SK-N-SH (cell line): ENCODE data around the gene RBMS3. TPM values are rescaled to one million over a fixed set of nuclear protein-coding genes. Genes with fewer than 3 reads are reported as not detected.

Experiments used
- CTCF ChIA-PET: fragments of 300-600, 350-600 bp; formaldehyde crosslinking; extraction: SDS; loops from one replicate; lab custom pipeline; 2021; lab: Yijun Ruan, JAX
- POLR2A ChIA-PET: fragments of 350-600 bp; sonication (Branson Sonifier 250); formaldehyde crosslinking; extraction: SDS; loops from one replicate; lab custom pipeline; 2020; ENCODE audit warnings: antibody characterized with exemption, inconsistent platforms; lab: Yijun Ruan, JAX
- DNase-seq: peaks from one replicate; pipeline ENCODE4 v3.0.0; 2012
- H2AFZ ChIP-seq: fragments of 200-600 bp; sonication (generic); 2 replicates; pipeline ENCODE4 v1.8.1; 2016; ENCODE audit warnings: antibody characterized with exemption, mild to moderate bottlenecking, low read depth
- H3F3A ChIP-seq: fragments of 200-600 bp; sonication (generic); replicated peaks from 2 replicates; pipeline ENCODE3; 2016; ENCODE audit warnings: antibody characterized with exemption, mild to moderate bottlenecking; ENCODE audit not compliant: insufficient read depth
- H3K27ac ChIP-seq, 2 experiments: fragments of 200-500 bp in 1 of 2; fragments of 200-600 bp in 1 of 2; sonication (Bioruptor generic) in 1 of 2; sonication (generic), shearing (Covaris generic) in 1 of 2; 2 replicates each; pipeline versions ENCODE4 v1.5.1 to v1.6.1; 2014 to 2016; ENCODE audit warnings: low read depth in 2 of 2, inconsistent platforms in 1 of 2, low read length in 1 of 2, mild to moderate bottlenecking in 1 of 2, mixed read lengths in 1 of 2
- H3K27me3 ChIP-seq: fragments of 200-600 bp; sonication (generic), shearing (Covaris generic); 2 replicates; pipeline ENCODE4 v1.6.1; 2016; ENCODE audit warnings: mixed run types; ENCODE audit not compliant: insufficient read depth
- H3K36me3 ChIP-seq, 2 experiments: fragments of 200-500 bp in 1 of 2; fragments of 200-600 bp in 1 of 2; sonication (Bioruptor generic) in 1 of 2; sonication (generic) in 1 of 2; replicated peaks in 1 of 2; 2 replicates each; pipeline versions ENCODE3 to v1.5.1; 2014 to 2016; ENCODE audit warnings: low read length in 1 of 2, mild to moderate bottlenecking in 1 of 2; ENCODE audit not compliant: insufficient read depth in 2 of 2, control insufficient read depth in 1 of 2
- H3K4me1 ChIP-seq, 2 experiments: fragments of 200-500 bp in 1 of 2; fragments of 200-600 bp in 1 of 2; sonication (Bioruptor generic) in 1 of 2; sonication (generic), shearing (Covaris generic) in 1 of 2; 2 replicates each; pipeline versions ENCODE4 v1.5.1 to v1.6.1; 2014 to 2016; ENCODE audit warnings: low read depth in 1 of 2, low read length in 1 of 2, mixed run types in 1 of 2; ENCODE audit not compliant: insufficient read depth in 2 of 2, control insufficient read depth in 1 of 2
- H3K4me2 ChIP-seq: fragments of 200-600 bp; sonication (generic), shearing (Covaris generic); 2 replicates; pipeline ENCODE4 v1.6.1; 2017; ENCODE audit warnings: mixed run types
- H3K4me3 ChIP-seq, 2 experiments: fragments of 200-500 bp in 1 of 2; fragments of 200-600 bp in 1 of 2; sonication (Bioruptor generic) in 1 of 2; sonication (generic), shearing (Covaris generic) in 1 of 2; 2 replicates each; pipeline versions ENCODE4 v1.5.1 to v1.8.1; 2014 to 2016; ENCODE audit warnings: low read depth in 2 of 2, inconsistent platforms in 1 of 2, low read length in 1 of 2, mild to moderate bottlenecking in 1 of 2, mixed read lengths in 1 of 2, moderate library complexity in 1 of 2
- H3K79me2 ChIP-seq: fragments of 200-600 bp; sonication (generic); 2 replicates; pipeline ENCODE4 v1.8.1; 2017; ENCODE audit warnings: mild to moderate bottlenecking; ENCODE audit not compliant: insufficient read depth
- H3K9ac ChIP-seq: fragments of 200-600 bp; sonication (generic); 2 replicates; pipeline ENCODE4 v1.6.1; 2017; ENCODE audit warnings: mixed run types
- H3K9me2 ChIP-seq: fragments of 200-600 bp; sonication (generic); 2 replicates; pipeline ENCODE4 v1.6.1; 2017; ENCODE audit warnings: mixed run types
- H3K9me3 ChIP-seq: fragments of 200-600 bp; sonication (generic); 2 replicates; pipeline ENCODE4 v1.6.1; 2017; ENCODE audit warnings: mixed run types, mild to moderate bottlenecking, moderate library complexity
- H4K20me1 ChIP-seq: fragments of 200-600 bp; sonication (generic); 2 replicates; pipeline ENCODE4 v1.6.1; 2017; ENCODE audit warnings: mild to moderate bottlenecking, mixed run types; ENCODE audit not compliant: insufficient read depth
- FOXM1 ChIP-seq: IDR thresholded peaks from 2 replicates; pipeline ENCODE4 v1.4.0; 2012; ENCODE audit warnings: low read depth, mild to moderate bottlenecking
- GABPA ChIP-seq: IDR thresholded peaks from 2 replicates; pipeline ENCODE4 v1.4.0; 2012; ENCODE audit warnings: low read depth, mild to moderate bottlenecking
- NFIC ChIP-seq: IDR thresholded peaks from 2 replicates; pipeline ENCODE4 v1.4.0; 2012; ENCODE audit warnings: borderline replicate concordance
- SMC3 ChIP-seq: IDR thresholded peaks from 2 replicates; pipeline ENCODE4 v1.6.1; 2012; ENCODE audit warnings: low read depth, low read length, improper control_type of control experiment
- TEAD4 ChIP-seq: IDR thresholded peaks from 2 replicates; pipeline ENCODE4 v1.4.0; 2012; ENCODE audit warnings: mild to moderate bottlenecking, borderline replicate concordance; ENCODE audit not compliant: insufficient read depth
- USF2 ChIP-seq: fragments of 150-350 bp; IDR thresholded peaks from 2 replicates; pipeline ENCODE4 v1.6.1; 2017; ENCODE audit warnings: antibody characterized with exemption, low read length, low read depth, borderline replicate concordance
- YY1 ChIP-seq: IDR thresholded peaks from 2 replicates; pipeline ENCODE4 v1.4.0; 2012; ENCODE audit warnings: low read depth, mild to moderate bottlenecking
- WGBS: methylation state at CpG from one replicate; pipeline ENCODE4 v1.1.6; 2017; ENCODE audit warnings: low lambda C conversion rate; 5-methylcytosine and 5-hydroxymethylcytosine counted together
- polyA plus RNA-seq, 3 experiments: library from polyadenylated mRNA; depleted of rRNA; stranded (reverse); fragments of >200 nt; gene quantifications; 2 replicates each; pipeline ENCODE4 v1.2.3, GENCODE V29; 2012
- TF ChIP-seq, protein P1 (sequence below): IDR thresholded peaks from 2 replicates; pipeline ENCODE4 v1.6.1; 2012; ENCODE audit warnings: mild to moderate bottlenecking, low read depth, low read length, moderate library complexity
- TF ChIP-seq, protein P2 (sequence below): fragments of 150-350 bp; IDR thresholded peaks from 2 replicates; pipeline ENCODE4 v1.6.1; 2016; ENCODE audit warnings: mild to moderate bottlenecking, low read depth, low read length

Gene RBMS3
- polyA plus RNA-seq, 1 of the 3 experiments (the other 2 are of a cell fraction) = 8.2 TPM

DNA sequence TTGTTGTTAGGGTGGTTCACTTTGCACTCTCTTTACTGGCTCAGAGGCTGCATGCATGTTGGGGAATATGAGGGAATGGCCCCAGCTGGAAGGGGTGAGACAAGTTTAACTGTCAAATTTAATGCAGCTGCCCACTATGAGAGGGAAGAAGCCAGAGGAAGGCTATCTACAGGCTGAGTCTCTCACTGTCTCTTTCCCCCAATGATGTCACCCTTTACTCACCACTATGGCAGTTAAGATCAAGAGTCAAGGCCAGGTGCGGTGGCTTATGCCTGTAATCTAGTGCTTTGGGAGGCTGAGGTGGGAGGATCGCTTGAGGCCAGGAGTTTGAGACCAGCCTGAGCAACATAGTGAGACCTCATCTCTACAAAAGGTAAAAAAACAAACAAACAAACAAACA is 12.2 kb upstream of the RBMS3 start (continued):
- TF ChIP-seq, protein P1, sequence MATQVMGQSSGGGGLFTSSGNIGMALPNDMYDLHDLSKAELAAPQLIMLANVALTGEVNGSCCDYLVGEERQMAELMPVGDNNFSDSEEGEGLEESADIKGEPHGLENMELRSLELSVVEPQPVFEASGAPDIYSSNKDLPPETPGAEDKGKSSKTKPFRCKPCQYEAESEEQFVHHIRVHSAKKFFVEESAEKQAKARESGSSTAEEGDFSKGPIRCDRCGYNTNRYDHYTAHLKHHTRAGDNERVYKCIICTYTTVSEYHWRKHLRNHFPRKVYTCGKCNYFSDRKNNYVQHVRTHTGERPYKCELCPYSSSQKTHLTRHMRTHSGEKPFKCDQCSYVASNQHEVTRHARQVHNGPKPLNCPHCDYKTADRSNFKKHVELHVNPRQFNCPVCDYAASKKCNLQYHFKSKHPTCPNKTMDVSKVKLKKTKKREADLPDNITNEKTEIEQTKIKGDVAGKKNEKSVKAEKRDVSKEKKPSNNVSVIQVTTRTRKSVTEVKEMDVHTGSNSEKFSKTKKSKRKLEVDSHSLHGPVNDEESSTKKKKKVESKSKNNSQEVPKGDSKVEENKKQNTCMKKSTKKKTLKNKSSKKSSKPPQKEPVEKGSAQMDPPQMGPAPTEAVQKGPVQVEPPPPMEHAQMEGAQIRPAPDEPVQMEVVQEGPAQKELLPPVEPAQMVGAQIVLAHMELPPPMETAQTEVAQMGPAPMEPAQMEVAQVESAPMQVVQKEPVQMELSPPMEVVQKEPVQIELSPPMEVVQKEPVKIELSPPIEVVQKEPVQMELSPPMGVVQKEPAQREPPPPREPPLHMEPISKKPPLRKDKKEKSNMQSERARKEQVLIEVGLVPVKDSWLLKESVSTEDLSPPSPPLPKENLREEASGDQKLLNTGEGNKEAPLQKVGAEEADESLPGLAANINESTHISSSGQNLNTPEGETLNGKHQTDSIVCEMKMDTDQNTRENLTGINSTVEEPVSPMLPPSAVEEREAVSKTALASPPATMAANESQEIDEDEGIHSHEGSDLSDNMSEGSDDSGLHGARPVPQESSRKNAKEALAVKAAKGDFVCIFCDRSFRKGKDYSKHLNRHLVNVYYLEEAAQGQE = no peak
- no peak for TF ChIP-seq YY1
- no peak for TF ChIP-seq TEAD4
- TF ChIP-seq FOXM1 = no peak

DNA sequence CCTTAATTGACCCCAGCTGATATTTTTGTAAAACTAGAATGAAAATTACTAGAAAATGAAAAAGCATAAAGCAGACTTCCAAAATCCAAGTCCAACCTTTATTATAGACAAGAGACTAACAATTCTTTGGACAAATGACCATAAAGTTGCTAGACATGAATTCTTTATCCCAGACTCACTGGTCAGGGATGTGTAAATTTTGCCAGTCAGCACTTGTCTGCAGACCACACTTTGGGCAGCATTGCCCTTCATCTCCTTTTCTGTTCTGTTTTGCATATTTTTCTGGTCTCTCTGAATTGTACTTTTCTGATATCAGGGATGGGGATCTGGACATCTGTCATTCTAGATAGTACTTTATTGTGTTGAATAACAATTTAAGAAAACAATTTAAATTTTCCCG is 10.1 kb upstream of the RBMS3 start:
- no peak for DNase-seq
- Histone ChIP-seq H3K4me2 (no peak overlapping the region), H2AFZ (no peak overlapping the region), H3K4me3 (no peak overlapping the region), H3K27ac (no peak overlapping the region), H4K20me1 (no peaks in the 10 kb centered on the region), H3F3A (peaks cover 3% of the 10 kb centered on the region), H3K79me2 (no peaks in the 10 kb centered on the region), H3K4me1 (peaks cover 0 to 9% of the 10 kb centered on the region in 2 experiments; a peak in 2 of 4 replicates), H3K9me2 (no peaks in the 10 kb centered on the region), H3K27me3 (no peaks in the 10 kb centered on the region), H3K9me3 (no peaks in the 10 kb centered on the region), H3K9ac (no peak overlapping the region), H3K36me3 (no peaks in the 10 kb centered on the region)
- TF ChIP-seq, protein P1 = no peak
- TF ChIP-seq, protein P2, sequence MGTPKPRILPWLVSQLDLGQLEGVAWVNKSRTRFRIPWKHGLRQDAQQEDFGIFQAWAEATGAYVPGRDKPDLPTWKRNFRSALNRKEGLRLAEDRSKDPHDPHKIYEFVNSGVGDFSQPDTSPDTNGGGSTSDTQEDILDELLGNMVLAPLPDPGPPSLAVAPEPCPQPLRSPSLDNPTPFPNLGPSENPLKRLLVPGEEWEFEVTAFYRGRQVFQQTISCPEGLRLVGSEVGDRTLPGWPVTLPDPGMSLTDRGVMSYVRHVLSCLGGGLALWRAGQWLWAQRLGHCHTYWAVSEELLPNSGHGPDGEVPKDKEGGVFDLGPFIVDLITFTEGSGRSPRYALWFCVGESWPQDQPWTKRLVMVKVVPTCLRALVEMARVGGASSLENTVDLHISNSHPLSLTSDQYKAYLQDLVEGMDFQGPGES = no peak
- TF ChIP-seq NFIC = no peak
- no peak for TF ChIP-seq USF2
- no peak for TF ChIP-seq SMC3
- no peak for TF ChIP-seq GABPA
- POLR2A ChIA-PET = no interaction called here
- WGBS = 97% methylated on average over 1 of the region's 1 CpG
- CTCF ChIA-PET = interaction anchor here (1.1 kb wide), 1 partner anchor 11 kb away, joined by 3 read pairs; no protein-coding TSS in a partner anchor
